ENCODE results near the gene SPDYC.
A peak's percentile ranks its signal among the peaks of the same experiment; 100 is the strongest.

The SPDYC gene

GRCh38 chr11:65170058-65170534 is at the start of gene SPDYC:
SPDYC (plus strand) TSS chr11:65170233; CDS start chr11:65171358, 1,125 bp downstream.
- no peak for DNase-seq

GRCh38 chr11:65120831-65121230 is 49.2 kb upstream of the SPDYC start:
- DNase-seq: no peak

- DNase-seq: peak in 1 of 2 experiments; percentile 6
Observed at GRCh38 chr11:65121447-65121864, 48.6 kb upstream of the SPDYC start.

- peak; percentile 97 to 98 for DNase-seq
Observed at GRCh38 chr11:65121865-65122696, 48.0 kb upstream of the SPDYC start, which contains the start of the genes FAU and MRPL49. FAU (minus strand) TSS chr11:65122134; CDS start chr11:65121813, 321 bp downstream. MRPL49 (plus strand) TSS chr11:65122321; CDS start chr11:65122347, 26 bp downstream.

- DNase-seq: no peak
Observed at GRCh38 chr11:65124480-65125196, 45.4 kb upstream of the SPDYC start.

GRCh38 chr11:65125197-65126056 is 44.6 kb upstream of the SPDYC start:
- DNase-seq: no peak

GRCh38 chr11:65126624-65127274 is 43.3 kb upstream of the SPDYC start:
- no peak for DNase-seq

GRCh38 chr11:65127473-65128181 is 42.4 kb upstream of the SPDYC start:
- DNase-seq: no peak

GRCh38 chr11:65128182-65129145 is 41.6 kb upstream of the SPDYC start:
- no peak for DNase-seq

GRCh38 chr11:65129649-65130441 is 40.2 kb upstream of the SPDYC start:
- DNase-seq: no peak

GRCh38 chr11:65130631-65131416 is 39.2 kb upstream of the SPDYC start:
- DNase-seq: no peak

GRCh38 chr11:65131417-65131776 is 38.6 kb upstream of the SPDYC start:
- DNase-seq: no peak

- no peak for DNase-seq
Observed at GRCh38 chr11:65131895-65132237, 38.2 kb upstream of the SPDYC start.

GRCh38 chr11:65132238-65132987 is 37.6 kb upstream of the SPDYC start:
- no peak for DNase-seq

GRCh38 chr11:65132988-65133700 is 36.9 kb upstream of the SPDYC start:
- peak; percentile 8 to 10 for DNase-seq

GRCh38 chr11:65133724-65134123 is 36.3 kb upstream of the SPDYC start:
- no peak for DNase-seq

- peak; percentile 80 to 85 for DNase-seq
Observed at GRCh38 chr11:65134240-65134951, 35.6 kb upstream of the SPDYC start, which contains the start of gene SYVN1. SYVN1 (minus strand) TSS chr11:65134519; CDS start chr11:65133601, 918 bp downstream.

All from AML-193 (cell line).